HTERT RPE-1 (cell line): ENCODE results near the gene SRXN1.

Experiments
- in situ Hi-C: fragments of 300-500 bp; cut with MboI; formaldehyde crosslinking; loops from 4 replicates; pipeline ENCODE4 v1.14.3; 2020; ENCODE audit warnings: low sequenced_read_pairs

SRXN1 gene

GRCh38 chr20:609371-609964 lies 43.5 kb downstream of the SRXN1 start:
- in situ Hi-C loops = no loop called here

- in situ Hi-C loops = no loop called here
Measured at GRCh38 chr20:608970-609369, 44.0 kb downstream of the SRXN1 start.

GRCh38 chr20:607476-607875 lies 45.5 kb downstream of the SRXN1 start:
- in situ Hi-C loops = no loop called here

- in situ Hi-C loops = no loop called here
Measured at GRCh38 chr20:605237-605636, 47.8 kb downstream of the SRXN1 start.

GRCh38 chr20:603116-603640 lies 49.8 kb downstream of the SRXN1 start:
- in situ Hi-C loops = no loop called here

GRCh38 chr20:602111-602970 lies 50.7 kb downstream of the SRXN1 start:
- in situ Hi-C loops = no loop called here

GRCh38 chr20:600736-601135 lies 52.3 kb downstream of the SRXN1 start:
- in situ Hi-C loops = no loop called here

- in situ Hi-C loops = no loop called here
Measured at GRCh38 chr20:600141-600540, 52.9 kb downstream of the SRXN1 start.

GRCh38 chr20:598133-598850 lies 54.7 kb downstream of the SRXN1 start:
- in situ Hi-C loops = no loop called here

GRCh38 chr20:597560-597959 lies 55.4 kb downstream of the SRXN1 start:
- in situ Hi-C loops = no loop called here
